Spleen (tissue), 11 donors: ENCODE data around the gene OSBPL9. TPM values are rescaled to one million over a fixed set of nuclear protein-coding genes. Genes with fewer than 3 reads are reported as not detected.

Experiments
- DNase-seq: peaks from one replicate; pipeline ENCODE4 v3.0.0-alpha.2; 2020
- H3K27ac ChIP-seq, 8 donors: fragments of 200-600 bp; sonication (generic) in 7 of 8; 1 replicate in 4 of 8; 2 replicates in 4 of 8; pipeline versions ENCODE4 v1.5.0 to v1.8.0; 2016 to 2021; ENCODE audit warnings: inconsistent platforms in 4 of 8, mild to moderate bottlenecking in 4 of 8, moderate library complexity in 1 of 8
- H3K27me3 ChIP-seq, 7 donors: fragments of 200-600 bp; sonication (generic) in 6 of 7; replicated peaks in 1 of 7; 1 replicate in 4 of 7; 2 replicates in 3 of 7; pipeline versions ENCODE4 v1.5.0 to v1.8.0; 2016 to 2021; ENCODE audit warnings: inconsistent platforms in 3 of 7, mild to moderate bottlenecking in 1 of 7
- H3K36me3 ChIP-seq, 6 donors: fragments of 200-600 bp; sonication (generic) in 5 of 6; 1 replicate in 4 of 6; 2 replicates in 2 of 6; pipeline versions ENCODE4 v1.5.0 to v1.8.0; 2016 to 2021; ENCODE audit warnings: inconsistent platforms in 2 of 6
- H3K4me1 ChIP-seq, 6 donors: fragments of 200-600 bp; sonication (generic) in 5 of 6; 1 replicate in 3 of 6; 2 replicates in 3 of 6; pipeline versions ENCODE4 v1.5.0 to v1.8.0; 2016 to 2021; ENCODE audit warnings: inconsistent platforms in 3 of 6
- H3K4me3 ChIP-seq, 8 donors: fragments of 200-600 bp; sonication (generic) in 7 of 8; 1 replicate in 4 of 8; 2 replicates in 4 of 8; pipeline versions ENCODE4 v1.5.0 to v1.8.0; 2016 to 2021; ENCODE audit warnings: inconsistent platforms in 4 of 8, mild to moderate bottlenecking in 4 of 8, moderate library complexity in 2 of 8
- H3K9me3 ChIP-seq, 8 donors: fragments of 200-600 bp; sonication (generic) in 7 of 8; 1 replicate in 4 of 8; 2 replicates in 4 of 8; pipeline versions ENCODE4 v1.5.0 to v1.8.0; 2016 to 2021; ENCODE audit warnings: inconsistent platforms in 4 of 8
- CTCF ChIP-seq, 11 experiments: fragments of 200-600 bp in 7 of 11; fragments of 450-650 bp in 4 of 11; sonication (generic) in 4 of 11; IDR thresholded peaks in 8 of 11; conservative IDR thresholded peaks in 3 of 11; 1 replicate in 7 of 11; 2 replicates in 4 of 11; pipeline versions ENCODE4 v1.4.0 to v1.8.0; 2016 to 2021; ENCODE audit warnings: antibody characterized with exemption in 11 of 11, inconsistent platforms in 4 of 11, mild to moderate bottlenecking in 1 of 11
- POLR2A ChIP-seq, 3 donors: fragments of 450-650 bp; IDR thresholded peaks; one replicate each; pipeline ENCODE4 v1.5.1; 2017; ENCODE audit warnings: antibody characterized with exemption in 3 of 3, mild to moderate bottlenecking in 1 of 3
- POLR2AphosphoS5 ChIP-seq, 3 donors: sonication (generic); formaldehyde crosslinking; IDR thresholded peaks; one replicate each; pipeline ENCODE4 v1.5.1; 2017; ENCODE audit warnings: antibody characterized with exemption in 3 of 3
- whole genome bisulfite sequencing, 5 donors: extraction: QIAGEN DNeasy Blood & Tissue Kit in 3 of 5; methylation state at CpG; one replicate each; pipeline versions ENCODE4 v1.1.5 to v1.1.7; 2013 to 2018; 5-methylcytosine and 5-hydroxymethylcytosine counted together
- intact Hi-C: fragments of 100-400 bp; cut with DNase I; formaldehyde crosslinking; loops from one replicate; pipeline ENCODE4 v1.15.0; 2023; ENCODE audit warnings: low total_unique reads
- polyA plus RNA-seq, 3 donors: library from polyadenylated mRNA; stranded (reverse); fragments of 200-250 nt; gene quantifications; one replicate each; pipeline ENCODE4 v1.2.1, GENCODE V29; 2013
- total RNA-seq, 7 donors: library from RNA; depleted of rRNA in 3 of 7; stranded (reverse); fragments of >200 nt in 3 of 7; fragmentation: NEBNext Ultra II Directional in 4 of 7; extraction: Animal tissue kit (Norgen Biotek cat#: 25700) in 4 of 7; gene quantifications; one replicate each; pipeline versions ENCODE4 v1.1.0 to v1.2.1, GENCODE V29; 2016 to 2021
- donor health status: healthy with polysubstance abuse.
- donor health status: DM: no; HTN: no; CAD: no; lungs with moderate emphysema.
- donor health status: DM: no; HTN: no; CAD: no.
- donor health status: Bipolar disorder and iron deficiency.
- donor health status: healthy.
- donor health status: DM: no; HTN: no; CAD: no.
- donor health status: DM: yes; HTN: yes; CAD: no.

OSBPL9 gene
- total and polyA plus RNA-seq, 10 donors = 34.6 to 97.4 (median 80.6) TPM

GRCh38 chr1:51623450-51623849, 6.6 kb downstream of the OSBPL9 start:
- no peaks in the 10 kb centered on the region for H3K9me3 ChIP-seq
- intact Hi-C loops = loop anchor here (10.0 kb wide), 1 partner anchor 141 kb away; no protein-coding TSS in a partner anchor
- no peaks in the 10 kb centered on the region for H3K36me3 ChIP-seq
- 32 to 50% (median 36%) methylated on average over 1 of the region's 1 CpG for WGBS, 5 donors
- no peak overlapping the region for H3K4me3 ChIP-seq
- DNase-seq = no peak
- no peaks in the 10 kb centered on the region for H3K27me3 ChIP-seq
- no peak for TF ChIP-seq CTCF (IDR thresholded peaks at IDR 0.05 in 8 of 11, conservative IDR thresholded peaks at IDR 0.05 in 3 of 11)
- TF ChIP-seq POLR2AphosphoS5 (IDR thresholded peaks at IDR 0.05) = no peak
- peak overlapping the region in 1 of 8 donors; percentile 55 for H3K27ac ChIP-seq
- H3K4me1 ChIP-seq = peaks cover 8 to 97% (median 42%) of the 10 kb centered on the region in 6 donors

- intact Hi-C loops = loop anchor here (10.0 kb wide), 1 partner anchor 140 kb away; no protein-coding TSS in a partner anchor
- Histone ChIP-seq H3K9me3 (no peaks in the 10 kb centered on the region), H3K27ac (peak overlapping the region in 3 of 8 donors; percentile 5 to 24 (median 19)), H3K27me3 (no peaks in the 10 kb centered on the region), H3K4me3 (no peak overlapping the region), H3K36me3 (no peaks in the 10 kb centered on the region), H3K4me1 (peaks cover 0 to 85% (median 28%) of the 10 kb centered on the region in 6 donors)
- DNase-seq = no peak
- 59 to 79% (median 70%) methylated on average over 1 of the region's 1 CpG for WGBS, 5 donors
- TF ChIP-seq POLR2AphosphoS5 (IDR thresholded peaks at IDR 0.05) (no peak), CTCF (IDR thresholded peaks at IDR 0.05 in 8 of 11, conservative IDR thresholded peaks at IDR 0.05 in 3 of 11) (no peak), POLR2A (IDR thresholded peaks at IDR 0.05) (no peak)
These were observed 8.0 kb downstream of the OSBPL9 start for GRCh38 chr1:51624855-51625254.

- Histone ChIP-seq H3K27ac (no peak overlapping the region), H3K4me1 (peaks cover 0 to 62% (median 11%) of the 10 kb centered on the region in 6 donors), H3K9me3 (no peaks in the 10 kb centered on the region), H3K36me3 (peaks cover 0 to 1% (median 0%) of the 10 kb centered on the region in 6 donors), H3K27me3 (no peaks in the 10 kb centered on the region), H3K4me3 (no peak overlapping the region)
- intact Hi-C loops = loop anchor here (10.0 kb wide), 1 partner anchor 137 kb away; no protein-coding TSS in a partner anchor
- DNase-seq = no peak
- no peak for TF ChIP-seq POLR2AphosphoS5 (IDR thresholded peaks at IDR 0.05)
- no peak for TF ChIP-seq POLR2A (IDR thresholded peaks at IDR 0.05)
- peak in 3 of 11 experiments; percentile 20 to 30 (median 21) for TF ChIP-seq CTCF (IDR thresholded peaks at IDR 0.05 in 8 of 11, conservative IDR thresholded peaks at IDR 0.05 in 3 of 11)
- 72 to 82% (median 78%) methylated on average over 2 of the region's 2 CpGs for WGBS, 5 donors
These were observed 10.8 kb downstream of the OSBPL9 start for GRCh38 chr1:51627672-51628071.

GRCh38 chr1:51628715-51629590, 12.1 kb downstream of the OSBPL9 start:
- Histone ChIP-seq H3K27ac (no peak overlapping the region), H3K9me3 (no peaks in the 10 kb centered on the region), H3K36me3 (peaks cover 0 to 4% (median 0%) of the 10 kb centered on the region in 6 donors), H3K4me1 (peaks cover 0 to 53% (median 10%) of the 10 kb centered on the region in 6 donors), H3K4me3 (no peak overlapping the region), H3K27me3 (no peaks in the 10 kb centered on the region)
- no peak for TF ChIP-seq CTCF (IDR thresholded peaks at IDR 0.05 in 8 of 11, conservative IDR thresholded peaks at IDR 0.05 in 3 of 11)
- no peak for TF ChIP-seq POLR2A (IDR thresholded peaks at IDR 0.05)
- no peak for TF ChIP-seq POLR2AphosphoS5 (IDR thresholded peaks at IDR 0.05)
- intact Hi-C loops = loop anchor here (10.0 kb wide), 1 partner anchor 136 kb away; no protein-coding TSS in a partner anchor
- no peak for DNase-seq
- 91 to 97% (median 95%) methylated on average over 8 of the region's 8 CpGs for WGBS, 5 donors
